Measurements from ENCODE around the gene TOR1AIP1.
"Not testable (repeated sequence)": the region's sequence is repeated elsewhere in the genome, so short reads cannot be mapped to it uniquely, and the experiment has no call there.

TOR1AIP1 gene, protein sequence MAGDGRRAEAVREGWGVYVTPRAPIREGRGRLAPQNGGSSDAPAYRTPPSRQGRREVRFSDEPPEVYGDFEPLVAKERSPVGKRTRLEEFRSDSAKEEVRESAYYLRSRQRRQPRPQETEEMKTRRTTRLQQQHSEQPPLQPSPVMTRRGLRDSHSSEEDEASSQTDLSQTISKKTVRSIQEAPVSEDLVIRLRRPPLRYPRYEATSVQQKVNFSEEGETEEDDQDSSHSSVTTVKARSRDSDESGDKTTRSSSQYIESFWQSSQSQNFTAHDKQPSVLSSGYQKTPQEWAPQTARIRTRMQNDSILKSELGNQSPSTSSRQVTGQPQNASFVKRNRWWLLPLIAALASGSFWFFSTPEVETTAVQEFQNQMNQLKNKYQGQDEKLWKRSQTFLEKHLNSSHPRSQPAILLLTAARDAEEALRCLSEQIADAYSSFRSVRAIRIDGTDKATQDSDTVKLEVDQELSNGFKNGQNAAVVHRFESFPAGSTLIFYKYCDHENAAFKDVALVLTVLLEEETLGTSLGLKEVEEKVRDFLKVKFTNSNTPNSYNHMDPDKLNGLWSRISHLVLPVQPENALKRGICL

DNA sequence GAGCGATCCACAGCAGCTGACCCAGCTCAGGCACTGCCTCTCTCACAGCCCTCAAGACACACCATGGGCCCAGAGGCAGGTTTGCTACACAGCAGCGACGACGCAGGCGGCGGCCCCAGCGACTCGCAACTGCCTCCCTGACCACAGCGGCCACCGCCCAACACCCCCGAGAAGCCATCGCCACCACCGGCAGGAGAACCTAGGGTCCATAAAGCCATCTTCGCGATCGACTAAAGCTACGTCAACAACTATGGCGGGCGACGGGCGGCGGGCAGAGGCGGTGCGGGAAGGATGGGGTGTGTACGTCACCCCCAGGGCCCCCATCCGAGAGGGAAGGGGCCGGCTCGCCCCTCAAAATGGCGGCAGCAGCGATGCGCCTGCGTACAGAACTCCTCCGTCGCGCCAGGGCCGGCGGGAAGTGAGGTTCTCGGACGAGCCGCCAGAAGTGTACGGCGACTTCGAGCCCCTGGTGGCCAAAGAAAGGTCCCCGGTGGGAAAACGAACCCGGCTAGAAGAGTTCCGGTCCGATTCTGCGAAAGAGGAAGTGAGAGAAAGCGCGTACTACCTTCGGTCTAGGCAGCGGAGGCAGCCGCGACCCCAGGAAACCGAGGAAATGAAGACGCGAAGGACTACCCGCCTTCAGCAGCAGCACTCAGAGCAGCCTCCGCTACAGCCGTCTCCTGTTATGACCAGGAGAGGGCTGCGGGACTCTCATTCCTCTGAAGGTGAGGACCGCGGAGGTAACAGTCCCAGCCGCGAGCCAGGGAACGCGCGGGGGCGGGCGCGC, at the start of gene TOR1AIP1:
Gene TOR1AIP1, plus strand, starts transcription at position 33 of the 787 bp plus-strand sequence. Its CDS starts 218 bp downstream, at position 251.
- DNase-seq (ENCODE audit: low read depth): peak; percentile 89

DNA sequence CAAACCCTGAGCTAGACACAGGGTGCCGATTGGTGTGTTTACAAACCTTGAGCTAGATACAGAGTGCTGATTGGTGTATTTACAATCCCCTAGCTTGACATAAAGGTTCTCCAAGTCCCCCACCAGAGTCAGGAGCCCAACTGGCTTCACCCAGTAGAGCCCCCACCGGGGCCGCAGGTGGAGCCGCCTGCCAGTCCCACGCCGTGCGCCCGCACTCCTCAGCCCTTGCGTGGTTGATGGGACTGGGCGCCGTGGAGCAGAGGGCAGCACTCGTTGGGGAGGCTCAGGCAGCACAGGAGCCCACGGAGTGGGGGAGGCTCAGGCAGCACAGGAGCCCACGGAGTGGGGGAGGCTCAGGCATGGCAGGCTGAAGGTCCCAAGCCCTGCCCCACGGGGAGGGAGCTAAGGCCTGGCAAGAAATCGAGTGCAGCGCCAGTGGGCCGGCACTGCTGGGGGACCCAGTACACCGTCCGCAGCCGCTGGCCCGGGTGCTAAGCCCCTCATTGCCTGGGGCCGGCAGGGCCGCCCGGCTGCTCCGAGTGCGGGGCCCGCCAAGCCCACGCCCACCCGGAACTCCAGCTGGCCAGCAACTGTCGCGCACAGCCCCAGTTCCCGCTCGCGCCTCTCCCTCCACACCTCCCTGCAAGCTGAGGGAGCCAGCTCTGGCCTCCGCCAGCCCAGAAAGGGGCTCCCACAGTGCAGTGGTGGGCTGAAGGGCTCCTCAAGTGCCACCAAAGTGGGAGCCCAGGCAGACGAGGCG, 45.2 kb upstream of the TOR1AIP1 start:
- not testable (repeated sequence) for DNase-seq (ENCODE audit: low read depth)

DNA sequence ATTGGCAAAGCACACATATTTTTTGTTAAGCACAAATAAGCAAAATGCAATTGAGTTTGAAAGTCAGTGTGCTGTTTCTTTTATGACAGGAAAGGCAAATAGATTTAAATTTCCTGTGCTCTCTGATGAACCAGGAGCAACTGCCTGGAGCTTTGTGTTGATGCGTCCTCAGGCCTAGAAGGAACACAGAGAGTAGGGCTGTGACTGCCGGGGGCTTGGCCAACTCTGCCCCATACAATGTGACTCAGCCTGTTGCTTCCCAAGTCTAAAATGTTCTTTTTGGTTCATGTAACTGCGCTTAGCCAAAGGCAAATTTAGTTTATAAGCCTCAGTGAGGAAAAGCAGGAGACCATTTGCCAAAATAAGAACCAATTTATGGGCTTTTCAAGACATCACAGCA, 42.0 kb upstream of the TOR1AIP1 start:
- DNase-seq (ENCODE audit: low read depth): no peak

DNA sequence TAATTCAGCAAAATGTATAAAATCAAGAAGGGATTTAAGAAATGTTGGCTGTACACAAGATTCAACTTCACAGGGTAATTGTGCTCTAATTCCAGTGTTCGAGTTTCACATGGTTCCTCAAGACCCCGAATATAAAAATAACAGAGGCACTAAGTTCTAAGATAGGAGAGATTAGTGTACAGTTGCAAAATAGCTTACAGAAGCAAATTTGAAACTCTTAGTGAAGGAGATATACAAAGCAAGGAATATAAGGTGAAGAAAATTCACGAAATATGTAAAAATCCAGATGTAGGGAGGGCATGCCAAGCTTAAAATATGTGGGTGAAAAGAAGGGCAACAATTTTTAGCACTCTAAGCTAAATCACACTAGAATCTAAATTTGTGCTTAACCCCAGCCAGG, 33.9 kb upstream of the TOR1AIP1 start:
- no peak for DNase-seq (ENCODE audit: low read depth)

DNA sequence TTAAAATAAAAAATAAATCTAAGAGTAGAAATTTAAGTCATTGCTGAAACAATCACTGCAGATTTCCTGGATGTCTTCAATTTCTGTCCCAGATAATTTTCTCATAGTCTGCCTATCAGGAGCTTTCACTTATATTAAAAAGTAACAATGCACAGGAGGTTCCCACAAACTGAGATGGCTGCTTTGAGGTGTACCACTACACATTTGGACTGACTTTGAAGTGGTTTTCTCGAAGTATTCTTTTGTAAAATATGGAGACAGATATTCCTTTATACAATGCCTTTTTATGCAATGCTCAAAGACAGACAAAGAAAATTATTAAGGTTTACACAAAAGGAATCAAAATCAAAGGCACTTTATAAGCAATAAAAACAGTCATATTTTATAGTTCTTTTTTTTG, 29.0 kb upstream of the TOR1AIP1 start:
- no peak for DNase-seq (ENCODE audit: low read depth)

DNA sequence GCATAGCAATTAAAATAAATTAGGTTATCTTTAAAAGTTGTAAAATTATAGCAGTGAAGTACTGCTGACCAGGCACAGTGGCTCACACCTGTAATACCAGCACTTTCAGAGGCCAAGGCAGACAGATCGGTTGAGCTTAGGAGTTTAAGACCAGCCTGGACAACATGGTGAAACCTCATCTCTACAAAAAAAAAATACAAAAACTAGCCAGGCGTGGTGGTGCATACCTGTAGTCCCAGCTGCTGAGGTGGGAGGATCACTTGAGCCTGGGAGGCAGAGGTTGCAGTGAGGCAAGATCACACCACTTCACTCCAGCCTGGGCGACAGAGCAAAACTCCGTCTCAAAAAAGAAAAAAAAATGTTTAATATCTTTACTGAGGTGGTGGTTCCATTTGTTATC, 26.3 kb upstream of the TOR1AIP1 start:
- DNase-seq (ENCODE audit: low read depth): not testable (repeated sequence)

DNA sequence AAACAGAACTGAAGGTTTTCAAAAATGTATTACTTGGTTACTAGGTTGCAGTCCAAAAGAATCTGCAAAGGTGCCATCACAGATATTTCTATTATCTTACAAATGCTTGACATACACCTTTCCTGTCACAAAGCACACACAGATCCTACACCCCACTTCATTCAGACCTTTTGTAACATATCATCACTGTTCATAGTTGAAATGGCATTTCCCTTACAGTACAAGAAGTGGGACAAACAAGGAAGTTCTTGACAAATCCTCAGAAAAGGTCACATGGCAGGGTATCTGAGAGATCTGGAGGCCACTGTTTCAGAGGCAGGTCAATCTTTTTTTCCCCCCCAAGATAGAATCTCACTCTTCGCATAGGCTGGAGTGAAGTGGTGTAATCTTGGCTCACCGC, 25.8 kb upstream of the TOR1AIP1 start:
- DNase-seq (ENCODE audit: low read depth): no peak

DNA sequence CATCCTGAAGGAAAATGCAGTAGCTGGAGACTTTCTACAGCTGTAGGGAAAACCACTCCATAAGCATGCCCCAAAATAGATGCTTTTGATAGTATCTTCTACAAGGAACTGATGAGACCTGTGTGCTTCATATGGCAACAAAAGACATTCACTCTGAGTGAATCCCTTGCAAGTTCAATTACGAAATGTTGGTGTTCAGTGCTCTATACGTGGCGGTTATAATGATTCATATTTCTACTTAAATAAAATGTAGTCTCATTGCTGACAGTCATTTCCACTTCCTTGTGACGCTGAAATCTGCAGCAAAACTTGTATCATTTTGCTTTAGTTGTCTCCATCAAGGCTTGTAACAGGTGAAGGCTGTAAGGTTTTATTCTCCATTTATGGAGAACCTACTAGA, 25.1 kb upstream of the TOR1AIP1 start:
- no peak for DNase-seq (ENCODE audit: low read depth)

DNA sequence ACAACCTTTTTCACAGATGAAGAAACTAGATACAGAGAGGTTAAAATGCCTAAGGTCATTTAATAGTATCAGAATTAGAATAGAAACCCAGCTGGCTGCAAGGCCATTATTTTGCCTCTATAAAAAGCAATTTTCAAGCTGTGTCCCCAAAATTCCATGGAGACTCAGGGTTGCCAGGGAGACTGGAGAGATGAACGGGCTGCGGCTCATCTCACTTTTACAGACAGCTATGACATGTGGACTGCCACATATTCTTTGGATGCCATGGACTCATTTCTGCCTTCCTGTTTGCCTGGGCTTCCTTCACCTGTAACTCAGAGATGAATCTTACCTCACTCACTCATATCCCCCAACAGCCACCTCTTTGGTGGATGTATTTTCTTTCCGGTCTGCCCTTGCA, 21.4 kb upstream of the TOR1AIP1 start:
- DNase-seq (ENCODE audit: low read depth): no peak

DNA sequence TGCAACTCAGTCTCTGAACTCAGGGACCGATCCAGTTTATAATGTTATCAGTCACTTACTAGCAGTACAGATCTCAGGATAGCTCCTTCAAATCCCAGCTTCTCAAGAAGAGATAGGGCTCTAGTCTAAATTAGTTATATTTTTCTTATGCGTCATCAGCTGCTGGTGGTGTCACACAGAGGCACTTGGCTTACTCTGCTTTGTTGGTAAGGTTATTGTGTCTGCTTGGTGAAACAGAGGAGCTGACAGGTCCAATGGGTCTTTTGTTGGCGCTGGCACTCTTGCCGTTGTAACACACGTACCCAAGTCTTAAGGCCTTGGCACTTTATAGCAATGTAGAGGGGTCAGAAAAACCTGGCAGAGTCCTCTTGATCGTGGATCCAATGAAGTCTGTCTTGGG, 16.7 kb upstream of the TOR1AIP1 start:
- DNase-seq (ENCODE audit: low read depth): no peak

DNA sequence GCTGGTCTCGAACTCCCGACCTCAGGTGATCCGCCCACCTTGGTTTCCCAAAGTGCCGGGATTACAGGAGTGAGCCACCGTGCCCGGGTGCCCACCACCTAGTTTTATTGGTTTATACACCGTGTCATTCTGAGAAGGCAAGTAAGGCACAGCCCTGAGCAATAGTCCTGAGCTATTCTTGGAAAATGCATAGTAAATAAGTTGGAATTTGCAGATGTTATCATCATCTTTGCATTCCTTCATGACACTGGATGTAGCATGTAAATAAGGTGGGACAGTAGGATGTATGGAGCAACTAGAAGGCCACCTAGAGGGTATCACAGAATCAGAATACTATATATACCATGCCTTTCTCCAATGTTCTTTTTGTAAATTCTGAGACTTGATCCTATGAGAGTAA, 15.5 kb upstream of the TOR1AIP1 start:
- DNase-seq (ENCODE audit: low read depth): no peak

DNA sequence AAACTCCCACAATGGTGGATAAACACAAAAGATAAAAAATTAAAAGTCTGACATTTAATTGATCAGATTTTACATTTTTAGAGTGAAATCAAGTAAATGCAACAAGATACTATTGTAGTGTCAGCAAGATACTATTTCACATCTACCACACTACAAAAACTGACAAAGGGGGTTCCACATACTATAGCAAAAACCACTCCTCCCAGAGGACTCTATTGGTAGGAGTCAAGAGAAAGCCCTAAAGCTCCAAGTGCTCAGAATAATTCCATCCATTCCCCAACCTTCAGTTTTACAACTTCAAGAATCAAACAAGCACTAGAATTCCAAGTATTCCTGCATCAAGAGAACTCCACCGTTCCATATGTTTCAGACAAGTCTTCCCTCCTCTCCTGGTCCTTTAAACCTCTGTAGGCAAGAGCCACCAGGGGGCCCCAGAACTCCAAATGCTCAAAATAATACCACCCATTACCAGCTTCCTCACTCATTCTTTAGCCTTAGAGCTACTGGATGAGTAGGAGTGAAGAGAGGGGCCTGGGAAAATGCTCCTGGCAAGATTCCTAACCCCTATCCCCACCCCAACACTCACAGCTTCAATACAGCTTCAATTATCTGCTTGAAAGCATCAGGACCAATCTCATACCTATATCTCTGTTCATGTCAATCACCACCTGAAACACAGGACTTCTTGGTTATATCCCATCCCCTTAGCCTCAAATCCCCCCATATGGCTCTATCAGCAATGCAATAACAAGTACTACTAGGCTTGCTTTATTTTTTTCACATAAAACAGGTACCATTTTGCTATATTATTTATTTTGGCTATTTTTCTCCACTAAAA, 14.4 kb upstream of the TOR1AIP1 start:
- no peak for DNase-seq (ENCODE audit: low read depth)

DNA sequence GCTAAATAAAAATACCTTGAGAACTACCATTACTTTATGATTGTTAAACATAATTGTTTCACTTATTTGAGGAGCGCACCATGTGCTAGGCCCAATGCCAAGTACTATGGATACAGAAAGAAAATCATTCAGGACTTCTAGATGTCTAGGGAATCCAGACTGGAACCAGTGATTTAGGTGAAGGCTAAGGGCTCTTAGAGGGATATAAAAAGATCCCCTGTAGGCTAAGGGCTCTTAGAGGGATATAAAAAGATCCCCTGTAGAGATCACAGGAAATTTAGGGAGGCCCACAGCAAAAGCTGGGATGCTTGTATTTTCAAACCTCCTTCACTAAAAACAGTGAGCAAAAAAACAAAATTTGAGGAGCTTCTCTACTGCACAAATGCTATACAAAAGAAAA, 11.2 kb upstream of the TOR1AIP1 start:
- DNase-seq (ENCODE audit: low read depth): no peak

DNA sequence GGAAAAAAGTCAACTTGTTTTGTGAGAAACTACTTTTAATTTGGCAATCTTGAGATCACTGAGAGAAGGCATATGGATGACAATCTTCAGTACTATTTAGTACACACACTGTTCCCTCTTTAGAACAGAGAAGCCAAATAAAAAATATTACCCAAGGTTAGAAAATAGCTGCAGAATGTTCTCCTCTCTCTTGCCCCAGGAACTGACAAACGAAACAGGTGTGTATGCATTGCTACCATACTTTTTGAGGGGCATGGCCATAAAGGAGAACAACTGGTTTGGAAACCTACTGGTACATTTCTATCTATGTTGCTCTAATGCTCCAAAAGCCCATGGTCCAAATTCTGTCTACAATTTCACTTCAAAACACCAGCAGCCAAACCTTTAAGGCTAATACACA, 10.1 kb upstream of the TOR1AIP1 start:
- DNase-seq (ENCODE audit: low read depth): no peak

DNA sequence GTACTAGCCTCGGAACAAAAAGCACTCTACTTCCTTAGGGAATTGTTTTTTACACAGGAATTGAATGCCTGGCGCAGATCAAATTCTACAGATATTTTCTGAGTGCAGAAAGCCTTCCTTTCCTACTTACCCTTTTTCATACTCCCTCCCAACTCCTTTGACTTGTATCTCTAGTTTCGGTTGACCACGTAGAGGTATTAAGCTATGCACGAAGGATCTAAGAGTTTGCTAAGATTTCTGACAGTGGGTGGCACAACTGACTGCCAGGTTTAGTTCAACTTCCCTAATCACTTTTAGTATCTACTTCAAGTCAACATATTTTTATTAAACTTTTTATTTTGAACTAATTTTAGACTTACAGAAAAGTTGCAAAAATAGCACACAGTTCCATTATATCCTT, 9.5 kb upstream of the TOR1AIP1 start:
- no peak for DNase-seq (ENCODE audit: low read depth)

DNA sequence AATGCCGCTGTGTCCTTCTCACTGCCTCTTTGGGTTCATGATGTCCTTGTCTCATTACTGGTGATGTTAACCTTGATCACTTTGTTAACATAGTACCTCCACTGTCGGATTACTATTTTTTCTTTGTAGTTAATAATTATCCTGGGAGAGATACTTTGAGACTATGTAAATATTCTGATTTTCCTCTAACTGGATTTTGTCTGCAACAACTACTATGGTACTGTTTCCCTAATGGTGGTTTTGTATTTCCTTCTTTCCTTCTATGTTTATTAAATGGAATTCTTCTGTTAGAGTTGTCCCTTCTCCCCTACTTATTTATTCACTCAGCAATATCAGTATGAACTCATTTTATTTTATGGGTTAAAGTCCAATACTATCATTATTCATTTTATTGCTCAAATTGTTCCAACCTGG, 8.6 kb upstream of the TOR1AIP1 start:
- no peak for DNase-seq (ENCODE audit: low read depth)

DNA sequence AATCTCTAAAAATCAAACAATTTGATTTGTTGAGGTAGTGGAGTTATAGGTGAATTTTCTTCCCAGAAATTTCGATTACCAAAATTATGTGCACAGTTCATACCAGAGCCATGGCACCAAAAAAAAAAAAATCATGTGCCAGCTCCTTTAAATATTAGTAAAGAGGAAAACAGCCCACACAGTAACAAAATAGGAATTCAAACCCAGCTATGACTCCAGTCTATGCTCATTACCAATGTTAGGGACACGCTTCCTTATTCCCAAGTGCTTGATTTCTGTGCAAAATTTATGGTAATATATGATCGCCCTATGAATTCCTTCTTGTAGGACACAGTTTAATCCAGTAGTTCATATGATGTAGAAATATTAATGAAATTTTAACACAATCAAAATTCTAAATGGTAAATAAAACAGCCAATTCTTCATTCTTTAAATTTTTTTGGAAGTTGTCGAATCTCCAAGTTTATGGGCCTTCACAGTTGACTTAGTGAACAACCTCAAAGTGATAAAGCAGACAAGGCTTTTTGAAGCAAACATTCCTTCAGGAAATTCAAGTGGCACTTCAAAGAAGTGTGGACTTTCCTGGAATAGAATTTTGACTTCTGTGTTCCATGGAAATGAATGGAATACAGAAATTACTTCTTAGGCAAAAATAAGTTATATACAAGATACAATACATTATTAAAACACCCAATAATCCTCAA, 6.3 kb upstream of the TOR1AIP1 start:
- no peak for DNase-seq (ENCODE audit: low read depth)

DNA sequence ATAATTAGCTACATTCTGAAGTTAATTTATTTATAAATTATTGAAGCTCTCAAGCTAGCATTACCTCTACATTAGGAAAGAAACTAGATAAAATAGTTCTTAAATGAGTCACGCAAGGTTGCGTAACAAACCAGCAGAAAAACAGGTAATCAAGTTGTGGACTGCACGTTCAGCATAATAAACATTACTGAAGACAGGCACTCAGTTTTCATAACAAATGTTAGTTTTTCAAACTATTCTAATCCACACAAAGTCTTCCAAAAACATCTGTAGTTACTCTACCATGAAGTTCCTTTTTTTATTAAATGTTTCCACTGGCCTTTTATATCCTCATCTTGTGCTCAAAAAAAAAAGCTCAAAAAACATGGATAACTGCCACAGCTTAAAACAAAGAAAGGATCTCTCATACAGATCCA, 5.8 kb upstream of the TOR1AIP1 start:
- DNase-seq (ENCODE audit: low read depth): no peak

DNA sequence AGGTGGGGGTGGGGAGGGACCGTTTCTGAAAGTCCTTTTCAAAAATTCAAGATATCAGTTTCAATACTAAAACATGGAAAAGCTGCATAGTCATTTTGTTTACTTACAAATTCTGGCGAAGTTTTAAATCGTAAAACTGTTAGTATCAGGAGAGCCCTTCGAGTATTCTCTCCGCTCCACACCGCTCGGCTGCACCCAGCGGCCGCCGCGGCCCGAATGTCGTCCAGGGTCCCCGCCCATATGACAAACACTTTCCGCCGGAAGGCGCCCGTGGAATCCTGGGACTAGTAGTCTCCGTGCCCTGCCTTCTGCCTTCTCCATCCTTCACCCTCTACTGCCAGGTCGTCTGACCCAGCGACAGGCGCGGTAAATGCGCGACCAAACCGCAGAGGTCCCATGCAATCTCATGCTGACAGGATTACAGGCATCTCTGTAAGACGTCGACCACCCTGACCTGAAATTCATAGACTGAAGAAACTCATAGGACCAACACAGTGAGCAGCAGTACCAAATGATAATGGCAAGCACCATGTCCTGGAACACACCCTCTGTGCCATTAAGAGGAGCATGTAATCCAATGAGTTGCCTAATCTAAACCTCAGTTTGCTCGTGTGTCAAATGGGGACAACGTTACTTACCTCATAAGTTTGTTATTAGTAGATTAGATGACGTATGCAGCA, 4.4 kb upstream of the TOR1AIP1 start, which contains the start of gene TOR1AIP2:
Gene TOR1AIP2, minus strand, starts transcription at position 218 of the 680 bp plus-strand sequence. CDS start 25,138 bp downstream, outside the sequence.
- peak; percentile 41 for DNase-seq (ENCODE audit: low read depth)

DNA sequence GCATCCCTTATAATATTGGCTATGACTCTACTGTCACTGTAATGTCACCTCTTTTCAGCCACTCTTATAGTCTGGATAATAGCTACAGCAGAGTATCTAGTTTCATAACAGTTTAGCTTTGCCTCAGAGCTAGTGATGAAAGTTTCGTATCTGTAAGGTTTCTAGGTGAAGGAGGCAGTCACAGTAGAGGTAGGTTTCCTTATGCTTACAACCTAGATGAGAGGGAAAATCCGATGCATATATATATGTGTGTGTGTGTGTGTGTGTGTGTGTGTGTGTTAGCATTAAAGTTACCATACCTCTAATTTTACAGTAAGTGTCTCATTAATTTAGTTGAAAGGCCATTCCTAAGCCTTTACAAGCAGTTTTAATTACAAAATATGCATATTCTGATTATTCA, 2.3 kb upstream of the TOR1AIP1 start:
- DNase-seq (ENCODE audit: low read depth): no peak

Measured in HS-27A (cell line).